Fibroblast of the aortic adventitia (primary cell): Measurements from ENCODE around the gene RND1. TPM values are rescaled to one million over a fixed set of nuclear protein-coding genes. Genes with fewer than 3 reads are reported as not detected.
A peak's percentile ranks its signal among the peaks of the same experiment; 100 is the strongest.

Experiments
- DNase-seq: peaks from one replicate; pipeline ENCODE4 v3.0.0-alpha.2; 2010; ENCODE audit warnings: low read depth
- H3K4me3 ChIP-seq: 2 replicates; pipeline ENCODE4 v1.5.1; 2011; ENCODE audit warnings: low read depth, mild to moderate bottlenecking, control low read depth, low read length, moderate library complexity
- CTCF ChIP-seq: IDR thresholded peaks from 2 replicates; pipeline ENCODE4 v1.5.1; 2011; ENCODE audit warnings: mild to moderate bottlenecking, low read length, control low read depth, inconsistent platforms; ENCODE audit not compliant: insufficient read depth
- total RNA-seq: library from RNA; depleted of rRNA; stranded (reverse); fragments of >200 nt; gene quantifications from 2 replicates; pipeline ENCODE4 v1.2.3, GENCODE V29; 2012; ENCODE audit warnings: low replicate concordance

Gene RND1
- total RNA-seq, 1 donor, result 0.72 TPM

- no peak for TF ChIP-seq CTCF
- no peak for DNase-seq
- H3K4me3 ChIP-seq, result no peak overlapping the region
These were observed 43.0 kb downstream of the RND1 start for GRCh38 chr12:48822711-48823110.

DNA sequence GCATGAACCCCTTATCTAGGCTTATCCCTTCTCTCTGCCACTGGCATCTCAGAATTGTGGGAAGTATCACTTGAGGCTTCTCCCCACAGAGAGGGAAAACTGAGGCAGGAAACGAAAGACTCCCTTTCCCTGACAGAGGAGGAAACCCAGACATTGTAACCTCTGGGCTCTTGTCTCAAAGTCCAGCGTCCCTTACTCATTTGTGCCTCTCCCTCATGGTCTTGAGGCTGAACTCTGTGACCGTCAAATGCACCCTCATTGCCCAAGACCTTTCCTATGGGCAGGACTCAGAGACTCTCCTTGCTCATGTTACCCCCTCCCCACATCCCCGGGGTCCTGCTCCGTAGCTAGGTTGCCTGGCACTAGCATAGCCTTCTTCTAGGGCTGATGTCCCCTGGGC lies 43.5 kb downstream of the RND1 start:
- H3K4me3 ChIP-seq, result no peak overlapping the region
- DNase-seq, result no peak
- TF ChIP-seq CTCF, result no peak

GRCh38 chr12:48819986-48820725 lies 45.5 kb downstream of the RND1 start:
- no peak overlapping the region for H3K4me3 ChIP-seq
- no peak for DNase-seq
- TF ChIP-seq CTCF, result no peak

DNA sequence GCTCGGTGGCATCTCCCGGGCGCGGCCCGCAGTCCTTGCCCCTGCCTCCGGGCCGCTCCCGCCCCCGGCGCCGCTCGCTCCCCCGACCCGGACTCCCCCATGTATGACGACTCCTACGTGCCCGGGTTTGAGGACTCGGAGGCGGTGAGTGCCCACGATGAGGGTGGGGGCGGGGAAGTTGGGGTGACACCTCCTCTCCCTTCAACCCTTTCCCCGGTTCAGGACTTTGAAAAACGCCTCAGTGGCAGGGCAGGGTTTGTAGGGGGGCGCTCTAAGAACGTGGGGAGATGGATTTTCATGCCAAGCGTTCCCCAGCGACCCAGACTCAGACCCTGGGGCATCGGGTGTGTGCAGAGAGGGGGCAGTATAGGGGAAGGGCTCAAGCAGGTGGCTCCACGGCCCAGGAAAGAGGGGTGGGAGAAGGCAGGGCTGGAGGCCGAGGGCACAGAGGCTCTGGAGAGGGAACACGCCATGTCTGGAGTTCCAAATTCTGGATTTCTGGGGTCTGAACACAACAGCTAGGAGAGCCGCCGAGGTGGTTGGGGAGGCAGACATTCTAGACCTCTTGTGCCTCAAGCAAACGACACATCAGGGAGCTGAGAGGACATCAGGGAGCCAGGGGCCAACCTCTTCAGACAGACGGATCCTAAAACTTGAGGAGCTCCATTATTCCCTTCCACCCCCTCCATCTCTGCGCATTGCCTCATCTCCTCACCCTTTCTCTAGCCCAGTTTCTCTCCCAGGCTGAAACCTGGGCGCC lies 46.7 kb downstream of the RND1 start:
- DNase-seq, result no peak
- H3K4me3 ChIP-seq, result peak overlapping the region; percentile 77
- peak; percentile 5 for TF ChIP-seq CTCF

GRCh38 chr12:48817873-48818830 lies 47.5 kb downstream of the RND1 start, which contains the start of gene CACNB3:
Gene CACNB3 (plus strand): TSS chr12:48818496. CDS start chr12:48818930, 434 bp downstream.
- DNase-seq, result peak; percentile 31
- TF ChIP-seq CTCF, result no peak
- H3K4me3 ChIP-seq, result peak within 1 kb of the TSS; percentile 77

DNA sequence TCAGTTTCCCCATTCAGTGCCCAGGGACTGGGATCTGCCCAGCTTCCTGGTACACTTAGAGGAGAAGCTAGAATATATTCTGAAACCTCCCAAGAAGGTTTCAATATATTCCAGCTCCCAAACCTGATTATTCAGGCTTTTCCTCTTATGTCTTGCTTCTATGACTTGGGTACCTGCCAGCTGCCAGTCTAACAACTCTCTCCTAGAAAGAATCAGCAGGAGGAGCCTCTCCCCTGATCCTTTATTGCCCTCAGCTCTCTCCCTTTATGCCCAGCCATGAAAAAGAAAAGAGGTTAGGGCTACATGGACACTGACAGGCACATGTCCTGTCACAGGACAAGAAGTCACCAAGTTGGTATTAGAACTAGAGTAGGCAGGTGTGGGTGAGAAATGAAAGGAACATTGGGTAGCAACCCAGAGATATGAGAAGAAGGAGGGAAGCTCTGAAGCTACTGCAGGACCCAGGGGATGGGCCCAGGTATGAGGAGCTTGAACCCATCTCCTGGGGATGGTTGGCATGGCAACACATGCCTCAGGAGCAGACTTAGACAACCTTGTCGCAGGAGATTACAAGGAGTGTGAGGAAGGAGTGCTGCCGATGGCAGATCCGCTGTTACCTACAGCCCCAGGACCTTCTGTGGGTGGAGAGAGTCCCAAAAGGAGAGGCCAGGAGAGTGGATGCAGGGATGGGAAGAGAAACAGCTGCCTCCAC lies 49.4 kb downstream of the RND1 start:
- peak overlapping the region; percentile 92 for H3K4me3 ChIP-seq
- TF ChIP-seq CTCF, result no peak
- DNase-seq, result no peak
